Globus pallidus (tissue), 1 donor: ENCODE measurements around the gene MAPK8IP1.

Experiments used
- DNase-seq: peaks from one replicate; pipeline ENCODE4 v3.0.0-alpha.2; 2015; ENCODE audit warnings: low spot score

Gene MAPK8IP1

GRCh38 chr11:45945397-45945999, 60.0 kb downstream of the MAPK8IP1 start:
- no peak for DNase-seq

GRCh38 chr11:45947885-45948284, 62.4 kb downstream of the MAPK8IP1 start:
- no peak for DNase-seq

- DNase-seq: peak; percentile 48
Measured at GRCh38 chr11:45948356-45948755, 62.9 kb downstream of the MAPK8IP1 start.

GRCh38 chr11:45949992-45950407, 64.5 kb downstream of the MAPK8IP1 start:
- DNase-seq: peak; percentile 38
